Kidney epithelial cell (primary cell): ENCODE data around the gene RGS19. TPM values are rescaled to one million over a fixed set of nuclear protein-coding genes. Genes with fewer than 3 reads are reported as not detected.

ENCODE experiments used
- DNase-seq: peaks from one replicate; pipeline ENCODE4 v3.0.0-alpha.2; 2010; ENCODE audit warnings: low read depth
- H3K27me3 ChIP-seq: 2 replicates; pipeline ENCODE4 v1.6.0; 2011; ENCODE audit warnings: low read length; ENCODE audit not compliant: control insufficient read depth, insufficient read depth
- H3K36me3 ChIP-seq: 2 replicates; pipeline ENCODE4 v1.5.1; 2011; ENCODE audit warnings: low read length; ENCODE audit not compliant: control insufficient read depth, insufficient read depth
- H3K4me3 ChIP-seq: 2 replicates; pipeline ENCODE4 v1.5.1; 2011; ENCODE audit warnings: low read depth, mild to moderate bottlenecking, control low read depth, low read length
- total RNA-seq: library from RNA; depleted of rRNA; stranded (reverse); fragments of >200 nt; gene quantifications from 2 replicates; pipeline ENCODE4 v1.2.3, GENCODE V29; 2015
- TF ChIP-seq, protein P1 (sequence below): IDR thresholded peaks from 2 replicates; pipeline ENCODE4 v1.5.1; 2011; ENCODE audit warnings: mild to moderate bottlenecking, moderate library complexity, low read length, control low read depth, inconsistent platforms; ENCODE audit not compliant: insufficient read depth, poor library complexity, severe bottlenecking

The RGS19 gene
- total RNA-seq, 1 donor from 2014 or later, result 14.1 TPM

DNA sequence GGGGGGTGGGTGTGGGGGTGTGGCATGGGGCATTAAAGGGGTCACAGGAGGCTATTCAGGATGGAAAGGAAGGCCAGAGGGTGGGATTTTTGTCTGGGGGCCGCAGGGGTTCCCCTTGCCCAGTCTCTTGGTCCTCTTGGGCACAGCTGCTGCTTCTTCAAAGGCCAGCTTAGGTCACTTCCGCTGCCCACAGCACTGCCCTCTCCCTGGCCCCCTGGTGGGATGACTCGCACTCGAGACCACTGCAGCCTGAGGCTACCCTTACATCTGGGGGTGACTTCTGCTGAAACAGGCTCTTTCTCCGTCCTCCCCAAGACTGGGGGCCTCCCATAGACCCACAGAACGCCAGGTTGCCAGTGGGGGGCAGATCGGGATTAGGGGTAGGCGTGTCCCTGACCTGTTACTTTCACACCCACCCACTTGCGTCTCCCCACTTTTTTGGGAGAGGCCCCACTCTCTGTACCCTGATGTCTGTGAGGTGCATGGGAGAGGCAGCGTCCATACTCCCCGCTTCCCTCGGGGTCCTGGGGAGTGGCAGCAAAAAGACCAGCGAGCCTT is 3.6 kb upstream of the RGS19 start:
- no peak for DNase-seq
- TF ChIP-seq, protein P1, sequence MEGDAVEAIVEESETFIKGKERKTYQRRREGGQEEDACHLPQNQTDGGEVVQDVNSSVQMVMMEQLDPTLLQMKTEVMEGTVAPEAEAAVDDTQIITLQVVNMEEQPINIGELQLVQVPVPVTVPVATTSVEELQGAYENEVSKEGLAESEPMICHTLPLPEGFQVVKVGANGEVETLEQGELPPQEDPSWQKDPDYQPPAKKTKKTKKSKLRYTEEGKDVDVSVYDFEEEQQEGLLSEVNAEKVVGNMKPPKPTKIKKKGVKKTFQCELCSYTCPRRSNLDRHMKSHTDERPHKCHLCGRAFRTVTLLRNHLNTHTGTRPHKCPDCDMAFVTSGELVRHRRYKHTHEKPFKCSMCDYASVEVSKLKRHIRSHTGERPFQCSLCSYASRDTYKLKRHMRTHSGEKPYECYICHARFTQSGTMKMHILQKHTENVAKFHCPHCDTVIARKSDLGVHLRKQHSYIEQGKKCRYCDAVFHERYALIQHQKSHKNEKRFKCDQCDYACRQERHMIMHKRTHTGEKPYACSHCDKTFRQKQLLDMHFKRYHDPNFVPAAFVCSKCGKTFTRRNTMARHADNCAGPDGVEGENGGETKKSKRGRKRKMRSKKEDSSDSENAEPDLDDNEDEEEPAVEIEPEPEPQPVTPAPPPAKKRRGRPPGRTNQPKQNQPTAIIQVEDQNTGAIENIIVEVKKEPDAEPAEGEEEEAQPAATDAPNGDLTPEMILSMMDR, result no peak
- Histone ChIP-seq H3K4me3 (peak overlapping the region; percentile 4), H3K27me3 (peaks cover 45% of the 10 kb centered on the region), H3K36me3 (no peaks in the 10 kb centered on the region)

DNA sequence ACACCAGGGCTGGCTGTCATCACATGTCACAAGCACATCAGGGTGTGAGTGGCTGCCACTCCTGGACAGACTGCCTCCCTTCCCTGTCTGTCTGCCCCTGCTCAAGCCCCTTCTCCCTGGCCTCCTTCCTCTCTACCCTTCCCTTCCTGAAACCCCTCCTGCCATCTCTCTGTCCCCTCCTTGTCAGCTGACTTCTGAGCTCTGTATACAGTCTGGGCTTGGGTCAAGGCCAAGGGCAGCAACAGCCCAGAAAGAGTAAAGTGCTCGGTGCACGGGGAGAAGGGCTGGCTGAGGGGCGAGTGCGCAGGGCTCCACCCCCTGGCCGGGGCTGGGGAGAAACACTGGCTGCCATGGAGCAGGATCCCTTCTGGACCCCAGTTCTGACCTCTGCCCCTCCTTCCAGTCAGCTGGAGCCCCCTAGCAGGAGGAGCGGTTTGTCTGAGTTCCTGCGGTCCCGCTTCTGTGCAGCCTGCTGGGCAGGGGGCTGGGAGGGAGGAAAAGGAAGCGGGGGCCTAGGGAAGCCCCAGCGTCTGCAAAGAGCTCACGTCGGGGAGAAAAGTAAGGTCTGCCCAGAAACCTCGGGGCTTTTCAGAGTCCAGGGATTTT is 2.9 kb upstream of the RGS19 start:
- Histone ChIP-seq H3K4me3 (no peak overlapping the region), H3K27me3 (peaks cover 42% of the 10 kb centered on the region), H3K36me3 (no peaks in the 10 kb centered on the region)
- DNase-seq, result no peak
- TF ChIP-seq, protein P1, result no peak

DNA sequence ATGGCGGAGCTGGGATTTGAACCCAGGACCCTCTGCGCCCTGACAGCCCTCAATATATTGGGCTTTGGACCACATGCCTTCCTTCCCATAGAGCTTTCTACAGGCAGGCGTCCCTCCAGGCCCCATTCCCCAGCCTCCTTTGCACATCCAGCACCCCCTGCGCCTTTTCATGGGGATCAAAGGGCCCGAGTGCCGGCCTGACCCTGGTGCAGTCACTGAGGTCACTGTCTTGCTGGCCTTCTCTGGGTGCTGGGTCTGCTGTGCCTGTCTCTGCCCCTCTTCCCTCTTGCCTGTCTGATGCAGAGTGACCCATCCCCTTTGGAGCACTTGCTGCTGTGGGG is 2.3 kb upstream of the RGS19 start:
- H3K4me3 ChIP-seq, result no peak overlapping the region
- TF ChIP-seq, protein P1, result no peak
- no peaks in the 10 kb centered on the region for H3K36me3 ChIP-seq
- peaks cover 39% of the 10 kb centered on the region for H3K27me3 ChIP-seq
- DNase-seq, result no peak

DNA sequence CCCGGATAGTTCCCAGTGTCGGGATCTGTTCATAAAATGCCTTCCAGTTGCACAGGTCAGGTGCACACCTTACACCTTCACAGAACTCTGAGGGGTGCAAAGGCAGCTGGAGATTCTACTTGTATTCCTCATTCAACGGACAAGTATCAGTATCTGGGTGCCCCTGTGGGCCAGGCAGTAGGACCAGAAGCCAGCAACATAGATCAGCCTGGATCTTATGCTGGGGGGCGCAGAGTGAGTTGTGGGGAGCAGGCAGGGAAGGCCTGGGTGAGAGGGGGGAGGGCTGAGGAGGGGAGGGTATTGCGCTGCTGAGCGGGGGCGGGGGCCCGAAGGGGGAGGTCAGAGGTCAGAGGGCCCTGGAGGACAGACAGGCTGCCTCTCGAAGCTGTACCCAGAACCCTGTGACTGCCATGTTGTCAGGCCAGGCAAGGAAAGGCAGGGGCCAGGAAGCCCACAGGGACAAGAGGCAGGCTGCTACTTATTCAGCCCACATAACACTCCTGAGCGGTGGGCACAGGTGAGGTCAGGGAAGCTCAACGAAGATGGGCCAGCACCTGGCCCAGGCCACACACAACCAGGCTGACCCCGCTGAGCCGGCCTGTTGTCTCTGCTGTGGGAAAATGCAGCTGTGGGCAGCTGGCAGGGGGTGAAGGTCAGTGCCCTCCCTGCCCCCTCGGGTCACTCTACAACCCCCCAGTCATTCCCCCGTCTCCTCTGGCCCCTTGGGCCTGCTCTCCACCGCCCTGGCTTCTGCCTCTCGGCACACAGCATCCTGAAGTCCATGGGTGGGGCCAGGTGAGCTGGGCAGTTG is 1.7 kb upstream of the RGS19 start:
- peaks cover 39% of the 10 kb centered on the region for H3K27me3 ChIP-seq
- TF ChIP-seq, protein P1, result no peak
- no peaks in the 10 kb centered on the region for H3K36me3 ChIP-seq
- no peak for DNase-seq
- H3K4me3 ChIP-seq, result no peak overlapping the region

DNA sequence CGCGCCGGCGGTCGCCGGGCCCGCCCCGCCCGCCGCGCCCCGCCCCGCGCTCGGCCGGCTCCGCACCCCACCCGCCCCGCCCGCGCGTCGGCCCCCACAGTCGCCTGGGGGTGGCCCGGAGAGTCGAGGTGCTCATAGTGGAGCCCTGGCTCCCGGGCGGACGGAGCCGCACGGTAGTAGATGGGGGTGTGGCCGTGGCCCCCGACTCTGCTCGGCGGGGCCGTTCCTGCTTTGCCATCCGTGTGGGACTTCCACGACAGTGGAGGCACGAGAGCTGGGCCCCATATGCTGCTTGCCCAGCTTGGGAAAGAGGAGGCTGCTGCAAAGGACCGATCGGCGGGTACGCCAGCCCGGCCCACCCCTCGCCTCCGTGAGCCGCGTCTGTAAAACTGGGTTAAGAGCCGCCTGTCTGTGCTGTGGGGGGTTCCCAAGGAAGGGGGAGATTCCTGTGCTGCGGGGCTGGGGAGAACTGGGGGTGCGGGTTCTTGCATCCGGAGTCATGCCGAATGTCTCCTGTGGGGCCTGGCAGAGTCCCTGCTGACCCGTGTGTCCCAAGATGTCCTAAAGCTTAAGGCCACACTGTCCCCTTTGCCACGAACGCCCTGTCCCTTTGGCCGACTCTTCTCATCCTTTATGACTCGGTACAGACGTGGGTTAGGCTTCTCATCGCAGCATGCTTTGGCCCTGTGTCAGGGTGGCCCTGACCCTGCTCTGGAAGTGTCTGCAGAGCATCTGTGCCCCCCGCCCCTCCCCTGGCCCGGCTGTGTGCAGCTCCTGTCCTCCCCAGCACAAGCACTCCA is 895 bp upstream of the RGS19 start, which contains the start of gene OPRL1:
Gene OPRL1 (plus strand): TSS at position 70 of the 800 bp plus-strand sequence. CDS start 12,639 bp downstream, outside the sequence.
- peak within 1 kb of the TSS; percentile 56 for H3K4me3 ChIP-seq

More for the DNA sequence above, 895 bp upstream of the RGS19 start, which contains the start of gene OPRL1:
- DNase-seq, result no peak
- no peaks in the 10 kb centered on the region for H3K36me3 ChIP-seq
- TF ChIP-seq, protein P1, result no peak
- peaks cover 32% of the 10 kb centered on the region for H3K27me3 ChIP-seq
